Measurements from ENCODE around the gene DMWD. TPM values are rescaled to one million over a fixed set of nuclear protein-coding genes. Genes with fewer than 3 reads are reported as not detected.

Gene DMWD
- total RNA-seq, 2 donors from 2014 or later: 29.1 to 43.6 TPM

DNA sequence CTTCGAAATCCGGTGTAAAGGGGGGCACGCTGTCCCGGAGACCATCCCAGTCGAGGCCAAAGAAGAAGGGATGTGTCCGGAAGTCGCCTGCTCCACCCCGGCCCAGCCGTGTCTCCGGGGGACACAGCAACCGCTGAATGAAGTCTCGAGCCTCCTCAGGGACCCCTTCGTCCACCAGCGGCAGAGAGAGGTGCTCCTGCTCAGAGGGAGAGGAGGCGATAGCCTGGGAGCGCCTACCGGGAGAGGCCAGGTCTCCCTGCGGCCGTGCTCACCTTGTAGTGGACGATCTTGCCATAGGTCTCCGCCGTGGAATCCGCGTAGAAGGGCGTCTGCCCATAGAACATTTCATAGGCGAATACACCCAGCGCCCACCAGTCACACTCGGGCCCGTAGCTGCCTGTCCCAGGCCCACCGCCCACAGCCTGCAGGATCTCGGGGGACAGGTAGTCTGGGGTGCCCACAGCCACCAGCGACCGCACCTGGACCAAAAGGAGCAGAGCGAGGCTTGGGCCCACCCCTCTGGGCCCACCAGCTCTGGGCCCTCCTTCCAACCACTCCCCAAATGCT, 15.2 kb downstream of the DMWD start:
- no peak for DNase-seq

GRCh38 chr19:45774765-45775164, 17.9 kb downstream of the DMWD start:
- intact Hi-C loops (cut with DNase I): no loop called here
- Histone ChIP-seq H3K9ac (ENCODE audit: low read depth in 2 of 2, low read length in 2 of 2) (peak overlapping the region in 1 of 2 donors; percentile 26), H3K36me3 (no peaks in the 10 kb centered on the region), H3K4me1 (no peaks in the 10 kb centered on the region), H3K27ac (no peak overlapping the region), H3K27me3 (no peaks in the 10 kb centered on the region), H3K4me3 (no peak overlapping the region), H3K9me3 (no peaks in the 10 kb centered on the region)
- TF ChIP-seq CTCF (IDR thresholded peaks at IDR 0.05): peak; percentile 17
- peak; percentile 32 for DNase-seq

More for the DNA sequence above, 15.2 kb downstream of the DMWD start:
- no peaks in the 10 kb centered on the region for H3K4me1 ChIP-seq
- no peak for TF ChIP-seq CTCF (IDR thresholded peaks at IDR 0.05)
- no peak overlapping the region for H3K4me3 ChIP-seq
- intact Hi-C loops (cut with DNase I): no loop called here
- no peak overlapping the region for H3K9ac ChIP-seq (ENCODE audit: low read depth in 2 of 2, low read length in 2 of 2)
- H3K36me3 ChIP-seq: no peaks in the 10 kb centered on the region
- no peaks in the 10 kb centered on the region for H3K9me3 ChIP-seq
- no peaks in the 10 kb centered on the region for H3K27me3 ChIP-seq
- H3K27ac ChIP-seq: no peak overlapping the region

GRCh38 chr19:45773384-45773783, 19.3 kb downstream of the DMWD start:
- no peak for DNase-seq
- intact Hi-C loops (cut with DNase I): no loop called here
- Histone ChIP-seq H3K36me3 (no peaks in the 10 kb centered on the region), H3K27ac (no peak overlapping the region), H3K4me3 (no peak overlapping the region), H3K27me3 (no peaks in the 10 kb centered on the region), H3K9me3 (no peaks in the 10 kb centered on the region), H3K4me1 (no peaks in the 10 kb centered on the region), H3K9ac (ENCODE audit: low read depth in 2 of 2, low read length in 2 of 2) (no peak overlapping the region)
- no peak for TF ChIP-seq CTCF (IDR thresholded peaks at IDR 0.05)

- Histone ChIP-seq H3K9ac (ENCODE audit: low read depth in 2 of 2, low read length in 2 of 2) (peak overlapping the region in 1 of 2 donors; percentile 75), H3K36me3 (no peaks in the 10 kb centered on the region)
Observed at GRCh38 chr19:45772912-45773311, 19.7 kb downstream of the DMWD start.

DNA sequence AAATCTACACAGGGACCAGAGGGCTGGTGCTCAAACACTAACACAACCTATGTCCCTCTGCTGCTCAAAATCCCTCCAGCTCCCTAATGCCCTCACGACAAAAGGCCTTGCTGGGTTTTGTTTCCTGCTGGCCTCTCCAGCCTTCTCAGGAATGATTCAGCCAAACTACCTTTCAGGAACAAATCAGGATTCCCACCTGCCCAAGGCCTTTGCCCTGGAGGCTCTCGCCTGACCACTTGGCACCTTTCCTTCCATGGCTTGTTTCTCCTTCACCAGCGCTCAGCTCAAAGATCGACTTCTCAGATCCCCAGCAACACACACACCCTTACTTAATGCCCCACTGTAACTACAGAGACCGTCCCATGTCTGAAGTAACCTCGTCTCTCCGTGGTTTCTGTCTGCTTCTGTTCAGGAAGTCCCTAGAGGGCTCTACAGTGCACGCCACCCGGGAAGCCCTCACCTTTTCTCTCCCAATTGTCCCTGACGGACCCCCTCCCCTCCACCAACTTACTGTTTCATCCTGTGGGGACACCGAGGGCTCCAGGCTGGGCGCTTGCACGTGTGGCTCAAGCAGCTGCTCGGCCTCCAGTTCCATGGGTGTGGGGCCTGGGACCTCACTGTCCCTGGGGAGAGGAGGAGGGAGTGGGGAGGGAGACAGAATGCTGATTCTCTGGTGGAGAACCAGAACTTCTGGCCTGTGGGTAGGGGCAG, 20.4 kb downstream of the DMWD start:
- peak; percentile 25 for DNase-seq
- TF ChIP-seq CTCF (IDR thresholded peaks at IDR 0.05): no peak
- Histone ChIP-seq H3K27me3 (no peaks in the 10 kb centered on the region), H3K4me3 (no peak overlapping the region), H3K4me1 (no peaks in the 10 kb centered on the region), H3K9ac (ENCODE audit: low read depth in 2 of 2, low read length in 2 of 2) (peak overlapping the region; percentile 60 to 75), H3K36me3 (no peaks in the 10 kb centered on the region), H3K27ac (no peak overlapping the region), H3K9me3 (no peaks in the 10 kb centered on the region)
- intact Hi-C loops (cut with DNase I): no loop called here

More at GRCh38 chr19:45772912-45773311, 19.7 kb downstream of the DMWD start:
- TF ChIP-seq CTCF (IDR thresholded peaks at IDR 0.05): no peak
- H3K27ac ChIP-seq: no peak overlapping the region
- H3K27me3 ChIP-seq: no peaks in the 10 kb centered on the region
- no peaks in the 10 kb centered on the region for H3K9me3 ChIP-seq
- no peak overlapping the region for H3K4me3 ChIP-seq
- intact Hi-C loops (cut with DNase I): no loop called here
- no peak for DNase-seq
- no peaks in the 10 kb centered on the region for H3K4me1 ChIP-seq

Measured in colonic mucosa (tissue), 4 donors.